AG09309 (cell line): ENCODE data around the gene NAT16.

Experiments
- DNase-seq: peaks from one replicate; pipeline ENCODE4 v3.0.0-alpha.2; 2010; ENCODE audit warnings: low read depth
- H3K4me3 ChIP-seq: 2 replicates; pipeline ENCODE4 v1.5.1; 2011; ENCODE audit warnings: mild to moderate bottlenecking, low read depth, low read length, moderate library complexity; ENCODE audit not compliant: control insufficient read depth
- TF ChIP-seq, protein P1 (sequence below): IDR thresholded peaks from 2 replicates; pipeline ENCODE4 v1.5.1; 2011; ENCODE audit warnings: mild to moderate bottlenecking, low read depth, low read length, inconsistent platforms; ENCODE audit not compliant: insufficient read depth, control insufficient read depth; ENCODE audit errors: missing control alignments

Gene NAT16

DNA sequence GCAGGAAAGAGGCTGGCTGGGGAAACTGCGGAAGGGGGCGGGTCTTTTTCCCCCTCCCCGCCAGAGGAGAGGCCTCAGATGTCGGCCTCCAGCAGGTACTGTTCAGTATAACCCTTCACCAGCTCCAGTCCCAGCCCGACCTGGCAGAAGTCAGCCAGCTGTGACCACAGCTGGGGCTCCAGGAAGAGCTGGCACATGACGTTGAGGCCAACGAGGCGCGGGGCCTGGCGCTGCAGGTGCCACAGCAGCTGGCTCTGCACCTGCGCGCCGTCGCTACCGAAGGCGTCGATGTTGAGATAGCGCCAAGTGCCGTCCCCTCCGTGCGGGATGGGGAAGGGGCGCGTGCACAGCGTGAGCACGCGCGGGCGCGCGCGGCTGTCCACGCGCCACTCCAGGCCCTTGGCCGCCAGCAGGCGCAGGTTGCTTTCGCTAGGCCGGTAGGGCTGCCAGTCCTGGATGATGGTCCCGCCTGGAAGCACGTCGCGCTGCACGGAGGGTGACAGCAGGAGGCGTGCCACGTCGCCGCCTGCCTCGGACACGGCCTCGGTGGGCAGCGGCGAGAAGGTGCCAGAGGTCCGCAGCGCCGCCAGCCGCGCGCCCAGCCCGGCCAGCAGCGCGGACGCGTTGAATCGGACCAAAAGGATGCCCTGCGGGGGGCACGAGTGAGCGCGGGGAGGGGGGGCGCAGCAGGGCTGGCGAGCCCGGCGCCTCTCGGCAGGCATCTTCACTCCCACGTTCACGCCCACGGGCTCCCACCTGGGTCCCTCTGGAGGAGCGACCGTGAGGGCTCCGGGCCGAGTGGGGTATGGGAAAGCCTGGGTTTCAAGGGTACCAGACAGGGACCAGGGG, 7.9 kb downstream of the NAT16 start:
- TF ChIP-seq, protein P1, sequence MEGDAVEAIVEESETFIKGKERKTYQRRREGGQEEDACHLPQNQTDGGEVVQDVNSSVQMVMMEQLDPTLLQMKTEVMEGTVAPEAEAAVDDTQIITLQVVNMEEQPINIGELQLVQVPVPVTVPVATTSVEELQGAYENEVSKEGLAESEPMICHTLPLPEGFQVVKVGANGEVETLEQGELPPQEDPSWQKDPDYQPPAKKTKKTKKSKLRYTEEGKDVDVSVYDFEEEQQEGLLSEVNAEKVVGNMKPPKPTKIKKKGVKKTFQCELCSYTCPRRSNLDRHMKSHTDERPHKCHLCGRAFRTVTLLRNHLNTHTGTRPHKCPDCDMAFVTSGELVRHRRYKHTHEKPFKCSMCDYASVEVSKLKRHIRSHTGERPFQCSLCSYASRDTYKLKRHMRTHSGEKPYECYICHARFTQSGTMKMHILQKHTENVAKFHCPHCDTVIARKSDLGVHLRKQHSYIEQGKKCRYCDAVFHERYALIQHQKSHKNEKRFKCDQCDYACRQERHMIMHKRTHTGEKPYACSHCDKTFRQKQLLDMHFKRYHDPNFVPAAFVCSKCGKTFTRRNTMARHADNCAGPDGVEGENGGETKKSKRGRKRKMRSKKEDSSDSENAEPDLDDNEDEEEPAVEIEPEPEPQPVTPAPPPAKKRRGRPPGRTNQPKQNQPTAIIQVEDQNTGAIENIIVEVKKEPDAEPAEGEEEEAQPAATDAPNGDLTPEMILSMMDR: no peak
- H3K4me3 ChIP-seq: no peak overlapping the region
- DNase-seq: no peak

GRCh38 chr7:101171442-101171837, 8.7 kb downstream of the NAT16 start:
- no peak for DNase-seq
- TF ChIP-seq, protein P1: peak; percentile 35
- no peak overlapping the region for H3K4me3 ChIP-seq

GRCh38 chr7:101170617-101171441, 9.3 kb downstream of the NAT16 start:
- TF ChIP-seq, protein P1: no peak
- H3K4me3 ChIP-seq: no peak overlapping the region
- no peak for DNase-seq

GRCh38 chr7:101169838-101170551, 10.1 kb downstream of the NAT16 start:
- DNase-seq: no peak
- H3K4me3 ChIP-seq: no peak overlapping the region
- TF ChIP-seq, protein P1: peak; percentile 96

DNA sequence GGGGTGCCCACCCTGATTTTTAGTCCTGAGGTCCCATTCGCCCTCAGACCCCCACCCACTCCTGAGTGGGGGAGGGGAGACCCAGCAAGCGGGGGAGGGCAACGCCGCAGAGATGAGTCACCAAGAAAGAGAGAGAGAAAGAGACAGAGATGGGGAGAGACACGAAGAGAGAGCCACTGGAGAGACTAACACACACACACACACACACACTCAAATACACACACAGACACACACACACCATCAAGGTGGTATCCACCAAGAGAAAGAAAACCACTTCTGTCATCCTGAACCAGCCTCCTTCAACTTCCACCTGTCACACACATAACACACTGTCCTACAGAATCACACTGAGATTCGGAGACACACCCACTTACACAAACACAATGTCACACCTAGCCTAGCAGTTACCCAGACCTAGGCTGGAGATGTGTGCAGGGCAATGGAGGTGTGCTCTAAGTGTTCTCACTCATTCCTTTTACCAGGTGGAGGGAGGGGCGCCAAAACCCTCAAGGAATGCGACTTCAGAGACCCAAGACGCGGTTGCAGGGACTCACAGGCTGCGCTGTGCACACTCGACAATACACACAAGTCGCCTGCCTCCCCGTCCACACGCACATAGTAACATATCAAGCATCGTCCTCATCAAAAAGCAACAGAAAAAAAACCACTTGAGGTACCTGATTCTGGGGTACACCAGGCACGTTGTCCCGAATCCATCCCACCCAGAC, 10.8 kb downstream of the NAT16 start:
- DNase-seq: no peak
- H3K4me3 ChIP-seq: no peak overlapping the region

More for the DNA sequence above, 10.8 kb downstream of the NAT16 start:
- TF ChIP-seq, protein P1: no peak
